ENCODE data around the gene CUEDC1.

Gene CUEDC1

DNA sequence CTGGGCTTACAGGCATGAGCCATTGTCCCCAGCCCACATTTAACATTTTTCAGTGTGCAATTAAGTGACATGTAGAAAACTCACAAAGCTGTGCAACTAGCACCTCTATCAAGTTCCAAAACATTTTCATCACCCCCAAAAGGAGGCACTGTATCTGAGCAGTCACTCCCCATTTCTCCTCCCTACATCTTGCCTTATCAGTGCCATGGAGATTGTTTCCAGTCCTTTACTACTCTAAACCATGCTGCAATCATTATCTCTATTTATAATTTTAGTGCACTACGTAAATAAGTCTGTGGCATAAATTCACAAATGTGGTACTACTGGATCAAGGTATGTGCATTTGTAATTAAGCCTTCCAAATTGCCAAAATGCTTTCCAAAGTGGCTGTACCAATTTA lies 112.9 kb downstream of the CUEDC1 start:
- Histone ChIP-seq H3K27ac (no peak overlapping the region), H3K27me3 (no peaks in the 10 kb centered on the region), H3K4me3 (ENCODE audit: low read depth in 1 of 2, low read length in 1 of 2) (no peak overlapping the region), H3K36me3 (peaks cover 35% of the 10 kb centered on the region), H3K9me3 (no peaks in the 10 kb centered on the region), H3K4me1 (ENCODE audit: control insufficient read depth in 1 of 2, insufficient read depth in 1 of 2, low read depth in 1 of 2, low read length in 1 of 2) (no peaks in the 10 kb centered on the region)
- TF ChIP-seq, protein P1, sequence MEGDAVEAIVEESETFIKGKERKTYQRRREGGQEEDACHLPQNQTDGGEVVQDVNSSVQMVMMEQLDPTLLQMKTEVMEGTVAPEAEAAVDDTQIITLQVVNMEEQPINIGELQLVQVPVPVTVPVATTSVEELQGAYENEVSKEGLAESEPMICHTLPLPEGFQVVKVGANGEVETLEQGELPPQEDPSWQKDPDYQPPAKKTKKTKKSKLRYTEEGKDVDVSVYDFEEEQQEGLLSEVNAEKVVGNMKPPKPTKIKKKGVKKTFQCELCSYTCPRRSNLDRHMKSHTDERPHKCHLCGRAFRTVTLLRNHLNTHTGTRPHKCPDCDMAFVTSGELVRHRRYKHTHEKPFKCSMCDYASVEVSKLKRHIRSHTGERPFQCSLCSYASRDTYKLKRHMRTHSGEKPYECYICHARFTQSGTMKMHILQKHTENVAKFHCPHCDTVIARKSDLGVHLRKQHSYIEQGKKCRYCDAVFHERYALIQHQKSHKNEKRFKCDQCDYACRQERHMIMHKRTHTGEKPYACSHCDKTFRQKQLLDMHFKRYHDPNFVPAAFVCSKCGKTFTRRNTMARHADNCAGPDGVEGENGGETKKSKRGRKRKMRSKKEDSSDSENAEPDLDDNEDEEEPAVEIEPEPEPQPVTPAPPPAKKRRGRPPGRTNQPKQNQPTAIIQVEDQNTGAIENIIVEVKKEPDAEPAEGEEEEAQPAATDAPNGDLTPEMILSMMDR (IDR thresholded peaks at IDR 0.05), result no peak

DNA sequence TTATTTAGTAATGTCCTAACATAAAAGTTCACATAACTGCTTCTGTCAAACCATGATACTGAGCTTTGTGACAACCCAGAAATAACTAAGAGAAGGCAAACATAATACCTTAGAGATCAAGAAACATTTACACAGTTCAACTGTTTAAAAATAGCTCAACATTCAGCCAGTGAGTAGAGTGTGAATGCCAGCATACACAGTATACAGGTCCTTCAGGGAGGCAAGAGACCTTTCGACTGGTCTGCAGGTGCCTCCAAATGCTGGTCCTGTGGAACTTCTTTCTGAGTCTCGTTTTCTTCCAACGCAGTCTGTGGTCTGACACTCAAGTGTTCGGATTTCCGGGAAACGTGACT lies 115.7 kb downstream of the CUEDC1 start:
- H3K9me3 ChIP-seq, result no peaks in the 10 kb centered on the region
- TF ChIP-seq, protein P1 (IDR thresholded peaks at IDR 0.05), result no peak
- H3K4me3 ChIP-seq (ENCODE audit: low read depth in 1 of 2, low read length in 1 of 2), result no peak overlapping the region
- H3K36me3 ChIP-seq, result peaks cover 27% of the 10 kb centered on the region
- H3K4me1 ChIP-seq (ENCODE audit: control insufficient read depth in 1 of 2, insufficient read depth in 1 of 2, low read depth in 1 of 2, low read length in 1 of 2), result no peaks in the 10 kb centered on the region
- no peak overlapping the region for H3K27ac ChIP-seq
- no peaks in the 10 kb centered on the region for H3K27me3 ChIP-seq

DNA sequence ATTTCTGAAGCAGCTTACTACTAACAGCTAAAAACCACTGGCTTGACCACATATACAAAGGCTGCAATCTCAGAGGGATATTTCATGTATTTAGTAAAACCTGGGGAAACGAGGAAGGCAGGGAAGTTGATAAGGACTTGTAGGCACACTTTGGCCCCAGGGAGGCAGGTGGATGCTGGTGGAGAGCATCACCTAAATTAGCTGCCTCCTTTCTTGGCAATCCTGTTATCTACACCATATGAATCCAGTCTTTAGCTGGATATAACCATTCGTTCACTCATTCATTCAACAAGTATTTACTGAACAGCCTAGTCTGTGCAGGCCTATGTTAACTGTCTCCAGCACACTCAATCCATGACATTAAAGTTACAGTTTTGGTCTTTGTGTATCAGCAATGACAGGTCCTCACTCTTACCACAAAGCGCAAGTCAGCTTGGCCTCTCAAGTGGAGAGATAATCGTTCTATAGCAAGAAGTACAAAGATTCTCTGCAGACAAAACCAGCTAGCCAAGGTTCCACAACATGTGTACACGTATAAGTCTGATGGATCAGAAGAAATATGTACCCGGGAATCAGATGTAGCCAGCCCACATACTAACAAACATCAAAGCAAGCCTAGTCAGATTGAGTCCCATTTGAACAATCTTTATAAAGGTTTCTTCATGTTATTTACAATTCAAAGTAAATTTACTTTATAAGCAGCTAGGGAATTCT lies 116.2 kb downstream of the CUEDC1 start:
- H3K4me1 ChIP-seq (ENCODE audit: control insufficient read depth in 1 of 2, insufficient read depth in 1 of 2, low read depth in 1 of 2, low read length in 1 of 2), result no peaks in the 10 kb centered on the region
- no peak overlapping the region for H3K27ac ChIP-seq
- H3K36me3 ChIP-seq, result peaks cover 27% of the 10 kb centered on the region
- no peak overlapping the region for H3K4me3 ChIP-seq (ENCODE audit: low read depth in 1 of 2, low read length in 1 of 2)
- no peaks in the 10 kb centered on the region for H3K27me3 ChIP-seq
- TF ChIP-seq, protein P1 (IDR thresholded peaks at IDR 0.05), result no peak
- no peaks in the 10 kb centered on the region for H3K9me3 ChIP-seq

DNA sequence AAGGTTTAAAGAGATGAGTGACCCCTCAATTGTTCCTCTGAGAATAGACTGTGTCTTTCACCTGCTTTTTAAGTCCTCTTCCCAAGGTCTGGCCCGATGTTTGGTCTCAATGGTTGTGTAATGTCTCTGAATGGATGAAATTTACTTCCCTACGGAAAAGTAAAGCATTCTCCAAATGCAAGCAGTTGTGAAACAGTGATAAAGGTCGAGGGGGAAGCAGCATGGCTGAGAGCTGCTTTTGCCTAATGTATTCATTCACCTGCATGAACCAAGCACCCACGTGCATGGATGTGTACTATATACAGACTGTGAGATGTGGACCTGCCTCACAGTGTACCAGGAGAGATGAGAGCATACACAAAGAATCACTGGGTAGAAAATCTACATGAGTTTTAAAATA lies 116.8 kb downstream of the CUEDC1 start:
- Histone ChIP-seq H3K36me3 (peaks cover 27% of the 10 kb centered on the region), H3K27me3 (no peaks in the 10 kb centered on the region), H3K4me1 (ENCODE audit: control insufficient read depth in 1 of 2, insufficient read depth in 1 of 2, low read depth in 1 of 2, low read length in 1 of 2) (peaks cover under 1 to 2% of the 10 kb centered on the region in 2 experiments), H3K27ac (no peak overlapping the region), H3K4me3 (ENCODE audit: low read depth in 1 of 2, low read length in 1 of 2) (no peak overlapping the region), H3K9me3 (no peaks in the 10 kb centered on the region)
- TF ChIP-seq, protein P1 (IDR thresholded peaks at IDR 0.05), result no peak

DNA sequence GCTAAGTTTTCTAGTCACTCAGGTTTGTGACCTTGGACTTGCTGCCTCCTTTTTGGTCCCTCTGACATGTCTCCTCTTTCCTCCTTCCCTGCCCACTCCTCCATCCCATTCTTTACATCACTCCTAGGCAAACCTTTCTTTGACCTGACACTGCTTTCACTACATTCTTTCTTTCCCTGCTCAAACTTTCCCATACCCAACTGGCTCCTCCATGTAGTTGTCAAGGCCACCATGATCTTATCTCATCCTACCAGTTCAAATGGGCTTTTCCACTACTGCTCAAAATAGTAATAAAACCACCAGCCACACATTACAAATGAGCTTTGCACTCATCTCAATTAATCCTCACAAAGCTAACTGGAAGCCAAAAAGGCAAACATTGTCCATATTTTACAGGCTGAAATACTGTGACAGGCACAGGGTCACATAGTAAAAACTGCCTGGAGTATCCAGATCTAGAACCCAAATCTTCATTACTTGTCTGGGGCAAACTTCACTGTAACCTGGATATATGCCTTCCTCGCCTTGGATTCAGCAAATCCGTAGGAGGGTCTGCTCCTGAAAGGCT lies 119.8 kb downstream of the CUEDC1 start:
- Histone ChIP-seq H3K4me3 (ENCODE audit: low read depth in 1 of 2, low read length in 1 of 2) (no peak overlapping the region), H3K4me1 (ENCODE audit: control insufficient read depth in 1 of 2, insufficient read depth in 1 of 2, low read depth in 1 of 2, low read length in 1 of 2) (peaks cover 13 to 14% of the 10 kb centered on the region in 2 experiments), H3K27ac (no peak overlapping the region), H3K9me3 (no peaks in the 10 kb centered on the region), H3K36me3 (peaks cover 21% of the 10 kb centered on the region), H3K27me3 (no peaks in the 10 kb centered on the region)
- TF ChIP-seq, protein P1 (IDR thresholded peaks at IDR 0.05), result no peak
